Measurements from ENCODE around the gene SYNPO2. TPM values are rescaled to one million over a fixed set of nuclear protein-coding genes. Genes with fewer than 3 reads are reported as not detected.

The SYNPO2 gene
- total RNA-seq, 2 experiments from 2014 or later = 0.22 to 0.41 TPM

DNA sequence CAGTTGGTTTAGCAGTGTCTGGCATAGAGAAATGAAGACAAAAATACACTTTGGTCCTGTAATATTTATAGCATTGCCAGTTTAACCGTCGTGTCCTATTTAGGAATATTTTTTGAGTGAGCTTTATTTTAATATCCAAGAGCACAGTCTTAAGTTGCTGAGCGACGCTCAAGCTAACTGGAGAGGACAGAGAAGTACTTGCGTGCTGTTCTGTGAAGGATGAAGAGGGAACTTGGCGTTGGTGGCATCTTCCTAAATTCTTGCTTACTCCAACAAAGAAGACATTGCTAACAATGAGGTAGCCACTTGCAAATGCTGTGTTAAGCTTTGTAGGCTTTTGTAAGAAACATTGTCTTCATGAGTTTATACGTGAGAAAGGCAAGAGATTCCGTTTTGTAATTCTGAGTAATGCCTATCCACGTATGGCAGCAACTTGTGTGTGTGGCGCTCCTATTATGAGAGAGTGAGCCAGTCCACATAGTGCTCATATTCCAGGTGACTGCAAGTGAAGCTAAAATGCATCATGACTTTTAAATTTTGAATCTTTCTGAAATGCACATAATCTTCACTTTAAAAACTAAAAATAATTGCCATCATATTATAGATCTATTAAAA, 50.6 kb downstream of the SYNPO2 start:
- CTCF ChIA-PET = no interaction called here
- H3K4me3 Mint-ChIP-seq = no peak overlapping the region

DNA sequence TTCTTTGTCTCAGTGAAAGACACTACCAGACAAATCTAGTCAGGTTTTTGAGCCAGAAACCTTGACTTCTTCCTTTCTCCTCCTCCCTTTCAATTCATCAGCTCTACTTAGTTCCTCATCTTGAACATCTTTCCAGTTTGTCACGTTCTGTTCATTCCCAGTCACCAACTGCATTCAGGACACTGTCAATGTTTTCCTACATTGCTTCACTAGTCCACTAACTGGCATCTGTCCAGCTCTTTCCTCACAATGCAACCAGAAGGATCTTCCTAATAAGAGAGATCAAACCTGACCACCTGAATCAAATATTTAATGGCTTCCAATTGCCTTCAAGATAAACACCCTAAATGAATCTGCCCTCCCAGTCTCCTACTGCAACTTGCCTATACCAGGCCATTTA, 52.5 kb downstream of the SYNPO2 start:
- Histone ChIP-seq H3K27ac (ENCODE audit: low read depth in 1 of 2, low read length in 2 of 2) (no peak overlapping the region), H3K9me3 (ENCODE audit: control insufficient read depth in 1 of 2, insufficient read depth in 1 of 2, low read length in 2 of 2) (no peaks in the 10 kb centered on the region), H3K4me3 (ENCODE audit: low read length) (no peak overlapping the region), H3K36me3 (ENCODE audit: insufficient read depth, low read length) (no peaks in the 10 kb centered on the region), H3K4me1 (ENCODE audit: insufficient read depth, low read length) (no peaks in the 10 kb centered on the region), H3K27me3 (ENCODE audit: control insufficient read depth in 1 of 2, insufficient read depth in 2 of 2, low read length in 2 of 2) (peaks cover 0 to 5% of the 10 kb centered on the region in 2 experiments)
- CTCF ChIA-PET = no interaction called here
- no peak for DNase-seq
- TF ChIP-seq, protein P1, sequence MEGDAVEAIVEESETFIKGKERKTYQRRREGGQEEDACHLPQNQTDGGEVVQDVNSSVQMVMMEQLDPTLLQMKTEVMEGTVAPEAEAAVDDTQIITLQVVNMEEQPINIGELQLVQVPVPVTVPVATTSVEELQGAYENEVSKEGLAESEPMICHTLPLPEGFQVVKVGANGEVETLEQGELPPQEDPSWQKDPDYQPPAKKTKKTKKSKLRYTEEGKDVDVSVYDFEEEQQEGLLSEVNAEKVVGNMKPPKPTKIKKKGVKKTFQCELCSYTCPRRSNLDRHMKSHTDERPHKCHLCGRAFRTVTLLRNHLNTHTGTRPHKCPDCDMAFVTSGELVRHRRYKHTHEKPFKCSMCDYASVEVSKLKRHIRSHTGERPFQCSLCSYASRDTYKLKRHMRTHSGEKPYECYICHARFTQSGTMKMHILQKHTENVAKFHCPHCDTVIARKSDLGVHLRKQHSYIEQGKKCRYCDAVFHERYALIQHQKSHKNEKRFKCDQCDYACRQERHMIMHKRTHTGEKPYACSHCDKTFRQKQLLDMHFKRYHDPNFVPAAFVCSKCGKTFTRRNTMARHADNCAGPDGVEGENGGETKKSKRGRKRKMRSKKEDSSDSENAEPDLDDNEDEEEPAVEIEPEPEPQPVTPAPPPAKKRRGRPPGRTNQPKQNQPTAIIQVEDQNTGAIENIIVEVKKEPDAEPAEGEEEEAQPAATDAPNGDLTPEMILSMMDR (IDR thresholded peaks at IDR 0.05) = no peak
- intact Hi-C loops (cut with DNase I, micrococcal nuclease) = no loop called here
- H3K4me1 Mint-ChIP-seq (ENCODE audit: low read depth) = no peaks in the 10 kb centered on the region
- peaks cover 19% of the 10 kb centered on the region for H3K27me3 Mint-ChIP-seq
- H3K36me3 Mint-ChIP-seq (ENCODE audit: low read depth) = no peaks in the 10 kb centered on the region
- POLR2A ChIA-PET = no interaction called here
- no peak overlapping the region for H3K27ac Mint-ChIP-seq
- ATAC-seq (ENCODE audit: poor library complexity) = no peak
- no peak overlapping the region for H3K4me3 Mint-ChIP-seq
- H3K9me3 Mint-ChIP-seq = no peaks in the 10 kb centered on the region

More for the DNA sequence above, 50.6 kb downstream of the SYNPO2 start:
- Histone ChIP-seq H3K4me1 (ENCODE audit: insufficient read depth, low read length) (no peaks in the 10 kb centered on the region), H3K9me3 (ENCODE audit: control insufficient read depth in 1 of 2, insufficient read depth in 1 of 2, low read length in 2 of 2) (no peaks in the 10 kb centered on the region), H3K36me3 (ENCODE audit: insufficient read depth, low read length) (no peaks in the 10 kb centered on the region), H3K27ac (ENCODE audit: low read depth in 1 of 2, low read length in 2 of 2) (no peak overlapping the region), H3K4me3 (ENCODE audit: low read length) (no peak overlapping the region), H3K27me3 (ENCODE audit: control insufficient read depth in 1 of 2, insufficient read depth in 2 of 2, low read length in 2 of 2) (peaks cover 0 to 5% of the 10 kb centered on the region in 2 experiments)
- intact Hi-C loops (cut with DNase I, micrococcal nuclease) = no loop called here
- Mint-ChIP-seq H3K27ac (no peak overlapping the region), H3K36me3 (ENCODE audit: low read depth) (no peaks in the 10 kb centered on the region), H3K27me3 (peaks cover 21% of the 10 kb centered on the region), H3K4me1 (ENCODE audit: low read depth) (no peaks in the 10 kb centered on the region), H3K9me3 (no peaks in the 10 kb centered on the region)
- TF ChIP-seq, protein P1 (IDR thresholded peaks at IDR 0.05) = no peak
- POLR2A ChIA-PET = no interaction called here
- no peak for ATAC-seq (ENCODE audit: poor library complexity)
- DNase-seq = no peak

DNA sequence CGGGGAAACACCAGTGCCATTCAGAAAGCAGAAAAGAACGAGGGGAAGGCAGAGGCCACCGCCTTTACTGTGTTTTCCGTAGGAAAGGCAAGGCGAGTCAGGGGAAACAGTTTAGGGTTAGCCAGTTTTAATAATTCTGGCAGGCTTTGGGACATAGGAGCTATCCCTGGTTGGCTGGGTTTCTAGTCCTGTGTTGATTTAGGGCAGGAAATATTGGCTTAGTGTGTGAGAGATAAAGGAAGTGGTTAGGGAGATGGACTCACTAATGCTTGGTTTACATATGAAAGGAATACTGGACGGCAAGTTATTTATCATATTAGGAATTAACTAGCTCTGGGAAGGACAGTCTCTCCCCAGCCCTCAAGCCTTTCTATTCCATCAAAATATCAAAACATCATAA, 53.1 kb downstream of the SYNPO2 start:
- POLR2A ChIA-PET = no interaction called here
- no peak overlapping the region for H3K27ac ChIP-seq (ENCODE audit: low read depth in 1 of 2, low read length in 2 of 2)
- no peak overlapping the region for H3K27ac Mint-ChIP-seq
- DNase-seq = no peak
- H3K9me3 ChIP-seq (ENCODE audit: control insufficient read depth in 1 of 2, insufficient read depth in 1 of 2, low read length in 2 of 2) = no peaks in the 10 kb centered on the region
- no peaks in the 10 kb centered on the region for H3K9me3 Mint-ChIP-seq
- no peak for ATAC-seq (ENCODE audit: poor library complexity)
- H3K4me3 ChIP-seq (ENCODE audit: low read length) = no peak overlapping the region
- no peaks in the 10 kb centered on the region for H3K36me3 Mint-ChIP-seq (ENCODE audit: low read depth)
- no peak overlapping the region for H3K4me3 Mint-ChIP-seq
- H3K4me1 Mint-ChIP-seq (ENCODE audit: low read depth) = no peaks in the 10 kb centered on the region
- TF ChIP-seq, protein P1 (IDR thresholded peaks at IDR 0.05) = no peak
- H3K27me3 ChIP-seq (ENCODE audit: control insufficient read depth in 1 of 2, insufficient read depth in 2 of 2, low read length in 2 of 2) = peaks cover 0 to 5% of the 10 kb centered on the region in 2 experiments
- peaks cover 19% of the 10 kb centered on the region for H3K27me3 Mint-ChIP-seq
- H3K36me3 ChIP-seq (ENCODE audit: insufficient read depth, low read length) = no peaks in the 10 kb centered on the region
- intact Hi-C loops (cut with DNase I, micrococcal nuclease) = no loop called here
- CTCF ChIA-PET = no interaction called here
- no peaks in the 10 kb centered on the region for H3K4me1 ChIP-seq (ENCODE audit: insufficient read depth, low read length)
